Vagina (tissue), 2 donors: Measurements from ENCODE around the gene PXDN. TPM values are rescaled to one million over a fixed set of nuclear protein-coding genes. Genes with fewer than 3 reads are reported as not detected.

Source experiments
- DNase-seq, 2 donors: peaks; one replicate each; pipeline ENCODE4 v3.0.0-alpha.2; 2017; ENCODE audit errors: extremely low spot score in 2 of 2
- H3K27ac ChIP-seq: fragments of 200-600 bp; sonication (generic); one replicate; pipeline ENCODE4 v1.5.1; 2019
- H3K27me3 ChIP-seq: fragments of 200-600 bp; sonication (generic); one replicate; pipeline ENCODE4 v1.5.1; 2019
- H3K36me3 ChIP-seq, 2 donors: fragments of 200-600 bp; sonication (generic); one replicate each; pipeline ENCODE4 v1.5.1; 2017 to 2019
- H3K4me1 ChIP-seq: fragments of 200-600 bp; sonication (generic); one replicate; pipeline ENCODE4 v1.5.1; 2019
- H3K4me3 ChIP-seq, 2 donors: fragments of 200-600 bp; sonication (generic); 1 replicate in 1 of 2; 2 replicates in 1 of 2; pipeline ENCODE4 v1.5.1; 2016 to 2019
- H3K9me3 ChIP-seq: fragments of 200-600 bp; sonication (generic); one replicate; pipeline ENCODE4 v1.5.1; 2019
- POLR2A ChIP-seq, 2 donors: fragments of 450-650 bp; IDR thresholded peaks; one replicate each; pipeline ENCODE4 v1.6.1; 2017; ENCODE audit warnings: antibody characterized with exemption in 2 of 2, mild to moderate bottlenecking in 2 of 2, moderate library complexity in 2 of 2
- POLR2AphosphoS5 ChIP-seq, 2 donors: sonication (generic); formaldehyde crosslinking; IDR thresholded peaks; one replicate each; pipeline ENCODE4 v1.9.0; 2017; ENCODE audit warnings: antibody characterized with exemption in 2 of 2, mild to moderate bottlenecking in 2 of 2, low read depth in 1 of 2; ENCODE audit not compliant: insufficient read depth in 1 of 2
- intact Hi-C: fragments of 100-400 bp; cut with DNase I; formaldehyde crosslinking; loops from one replicate; pipeline ENCODE4 v1.15.1; 2023
- total RNA-seq: library from RNA; depleted of rRNA; stranded (reverse); fragments of >200 nt; gene quantifications from one replicate; pipeline ENCODE4 v1.2.3, GENCODE V29; 2016
- TF ChIP-seq, protein P1 (sequence below), 3 experiments: fragments of 450-650 bp in 2 of 3; fragments of 200-600 bp in 1 of 3; sonication (generic) in 1 of 3; IDR thresholded peaks; one replicate each; pipeline ENCODE4 v1.5.1; 2017 to 2019; ENCODE audit warnings: antibody characterized with exemption in 3 of 3, mild to moderate bottlenecking in 2 of 3, moderate library complexity in 2 of 3

The PXDN gene
- total RNA-seq, 1 donor from 2014 or later = 33.6 TPM

DNA sequence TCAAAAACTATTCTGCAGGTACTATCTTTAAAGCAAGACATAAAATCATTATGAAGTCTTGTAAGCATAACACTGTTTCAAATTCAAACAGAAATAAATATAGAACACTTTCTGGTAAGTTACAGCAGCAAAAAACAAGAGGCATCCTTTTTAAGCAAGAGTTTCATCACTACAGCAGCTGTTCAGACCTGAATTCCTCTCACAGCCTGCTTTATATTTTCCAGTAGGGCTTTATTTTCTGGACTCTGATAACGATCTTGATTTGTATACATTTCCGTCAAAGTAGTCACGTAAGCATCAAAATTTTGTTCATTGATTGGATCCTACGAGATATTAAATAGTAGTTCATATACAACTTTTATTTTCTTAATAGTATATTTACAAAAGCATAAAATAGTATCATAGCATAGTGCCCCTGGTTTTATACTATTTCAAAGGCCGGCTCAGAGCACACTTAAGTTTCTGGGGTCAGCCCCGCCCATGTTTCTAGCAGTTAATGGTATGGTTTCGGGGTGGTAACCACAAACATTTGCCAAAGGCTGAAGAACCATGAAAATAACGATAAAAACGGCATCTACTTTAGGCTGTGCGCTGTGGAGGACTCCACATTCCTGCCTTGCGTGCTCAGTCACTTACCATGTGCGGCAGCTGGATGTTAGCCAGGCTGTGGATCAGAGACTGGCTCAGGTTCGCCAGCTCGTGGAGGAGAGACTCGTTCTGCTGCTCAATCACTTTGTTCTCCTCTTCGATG, 47.5 kb upstream of the PXDN start:
- intact Hi-C loops = no loop called here
- no peak for DNase-seq
- H3K27ac ChIP-seq = no peak overlapping the region

DNA sequence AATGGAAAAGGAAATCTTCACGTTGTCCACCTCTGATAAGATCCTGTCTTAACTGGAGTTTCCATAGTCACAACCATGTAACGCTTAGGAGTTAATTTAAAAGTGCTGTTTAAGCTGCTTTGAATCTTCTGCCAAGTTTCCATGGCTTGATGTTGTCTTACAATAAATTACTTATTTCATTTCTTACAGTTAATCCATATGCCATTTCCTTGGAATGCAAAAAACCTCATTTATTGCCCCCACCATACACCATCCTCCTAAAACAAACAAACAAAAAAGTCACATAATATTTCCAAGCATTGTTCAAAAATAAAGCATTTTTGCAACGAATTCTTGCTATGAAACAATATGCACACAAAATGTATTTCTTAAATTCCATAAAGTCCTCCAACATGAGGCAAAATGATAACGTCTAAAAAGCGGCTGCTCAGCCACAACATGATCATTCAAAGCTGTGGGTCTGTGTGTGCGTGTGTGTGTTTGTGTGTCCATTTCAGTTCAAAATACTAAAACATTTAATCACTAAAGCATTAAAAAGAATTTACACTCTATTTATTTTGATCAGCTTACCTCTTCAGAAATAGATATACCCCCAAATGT, 46.8 kb upstream of the PXDN start:
- intact Hi-C loops = no loop called here
- no peak for DNase-seq
- no peak overlapping the region for H3K27ac ChIP-seq
- H3K4me1 ChIP-seq = no peaks in the 10 kb centered on the region
- H3K36me3 ChIP-seq = no peaks in the 10 kb centered on the region
- no peaks in the 10 kb centered on the region for H3K27me3 ChIP-seq
- H3K4me3 ChIP-seq = no peak overlapping the region
- no peak for TF ChIP-seq POLR2AphosphoS5 (IDR thresholded peaks at IDR 0.05; ENCODE audit: insufficient read depth in 1 of 2, low read depth in 1 of 2)
- TF ChIP-seq, protein P1, sequence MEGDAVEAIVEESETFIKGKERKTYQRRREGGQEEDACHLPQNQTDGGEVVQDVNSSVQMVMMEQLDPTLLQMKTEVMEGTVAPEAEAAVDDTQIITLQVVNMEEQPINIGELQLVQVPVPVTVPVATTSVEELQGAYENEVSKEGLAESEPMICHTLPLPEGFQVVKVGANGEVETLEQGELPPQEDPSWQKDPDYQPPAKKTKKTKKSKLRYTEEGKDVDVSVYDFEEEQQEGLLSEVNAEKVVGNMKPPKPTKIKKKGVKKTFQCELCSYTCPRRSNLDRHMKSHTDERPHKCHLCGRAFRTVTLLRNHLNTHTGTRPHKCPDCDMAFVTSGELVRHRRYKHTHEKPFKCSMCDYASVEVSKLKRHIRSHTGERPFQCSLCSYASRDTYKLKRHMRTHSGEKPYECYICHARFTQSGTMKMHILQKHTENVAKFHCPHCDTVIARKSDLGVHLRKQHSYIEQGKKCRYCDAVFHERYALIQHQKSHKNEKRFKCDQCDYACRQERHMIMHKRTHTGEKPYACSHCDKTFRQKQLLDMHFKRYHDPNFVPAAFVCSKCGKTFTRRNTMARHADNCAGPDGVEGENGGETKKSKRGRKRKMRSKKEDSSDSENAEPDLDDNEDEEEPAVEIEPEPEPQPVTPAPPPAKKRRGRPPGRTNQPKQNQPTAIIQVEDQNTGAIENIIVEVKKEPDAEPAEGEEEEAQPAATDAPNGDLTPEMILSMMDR (IDR thresholded peaks at IDR 0.05) = no peak
- no peaks in the 10 kb centered on the region for H3K9me3 ChIP-seq

More for the DNA sequence above, 47.5 kb upstream of the PXDN start:
- no peak for TF ChIP-seq POLR2AphosphoS5 (IDR thresholded peaks at IDR 0.05; ENCODE audit: insufficient read depth in 1 of 2, low read depth in 1 of 2)
- H3K36me3 ChIP-seq = no peaks in the 10 kb centered on the region
- no peaks in the 10 kb centered on the region for H3K4me1 ChIP-seq
- H3K4me3 ChIP-seq = no peak overlapping the region
- H3K9me3 ChIP-seq = no peaks in the 10 kb centered on the region
- no peaks in the 10 kb centered on the region for H3K27me3 ChIP-seq

DNA sequence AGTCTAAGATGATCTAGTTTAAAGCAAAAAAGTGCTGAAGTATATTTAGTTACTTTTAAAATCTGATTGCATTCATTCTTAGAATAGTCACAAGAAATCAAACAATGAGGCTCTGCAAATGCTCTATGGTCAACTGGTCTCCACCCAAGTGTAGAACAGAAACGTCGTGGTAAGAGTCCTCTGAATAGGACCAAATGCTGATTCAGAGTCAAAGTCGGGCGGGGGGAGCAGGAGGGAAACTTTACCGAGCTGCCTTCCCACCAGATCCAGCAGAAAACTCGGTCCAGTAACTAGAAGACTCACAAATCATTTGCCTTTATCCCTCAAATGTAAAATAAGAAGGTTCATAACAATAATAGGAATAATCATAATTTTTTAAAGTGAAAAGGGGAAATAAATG, 46.2 kb upstream of the PXDN start:
- intact Hi-C loops = no loop called here
- H3K4me3 ChIP-seq = no peak overlapping the region
- TF ChIP-seq POLR2A (IDR thresholded peaks at IDR 0.05) (no peak), POLR2AphosphoS5 (IDR thresholded peaks at IDR 0.05; ENCODE audit: insufficient read depth in 1 of 2, low read depth in 1 of 2) (no peak)
- TF ChIP-seq, protein P1 (IDR thresholded peaks at IDR 0.05) = no peak
- H3K27ac ChIP-seq = no peak overlapping the region
- no peaks in the 10 kb centered on the region for H3K36me3 ChIP-seq
- no peak for DNase-seq
- H3K4me1 ChIP-seq = no peaks in the 10 kb centered on the region
- no peaks in the 10 kb centered on the region for H3K9me3 ChIP-seq
- H3K27me3 ChIP-seq = no peaks in the 10 kb centered on the region

DNA sequence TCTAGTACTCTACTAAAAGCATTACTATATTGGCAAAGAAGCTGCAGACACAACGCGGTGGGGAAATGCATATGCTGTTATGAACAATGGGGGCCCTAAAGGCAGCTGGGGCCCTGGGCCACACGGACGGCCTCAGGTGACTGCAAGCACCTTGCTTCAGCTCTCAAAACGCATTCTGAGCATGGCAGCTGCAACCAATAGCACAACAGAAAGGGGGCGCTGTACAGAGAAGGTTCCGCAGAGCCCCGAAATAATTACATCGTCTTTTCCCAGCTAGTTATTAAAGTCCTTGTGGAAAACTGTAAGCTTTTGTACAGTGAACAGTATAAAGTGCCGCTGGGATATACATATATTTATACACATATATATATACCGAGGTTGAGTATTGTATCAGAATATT, 45.3 kb upstream of the PXDN start:
- no peaks in the 10 kb centered on the region for H3K4me1 ChIP-seq
- no peaks in the 10 kb centered on the region for H3K27me3 ChIP-seq
- TF ChIP-seq, protein P1 (IDR thresholded peaks at IDR 0.05) = no peak
- TF ChIP-seq POLR2AphosphoS5 (IDR thresholded peaks at IDR 0.05; ENCODE audit: insufficient read depth in 1 of 2, low read depth in 1 of 2) (no peak), POLR2A (IDR thresholded peaks at IDR 0.05) (no peak)
- intact Hi-C loops = no loop called here
- H3K36me3 ChIP-seq = no peaks in the 10 kb centered on the region
- no peak for DNase-seq
- no peak overlapping the region for H3K4me3 ChIP-seq
- H3K9me3 ChIP-seq = no peaks in the 10 kb centered on the region
- no peak overlapping the region for H3K27ac ChIP-seq

DNA sequence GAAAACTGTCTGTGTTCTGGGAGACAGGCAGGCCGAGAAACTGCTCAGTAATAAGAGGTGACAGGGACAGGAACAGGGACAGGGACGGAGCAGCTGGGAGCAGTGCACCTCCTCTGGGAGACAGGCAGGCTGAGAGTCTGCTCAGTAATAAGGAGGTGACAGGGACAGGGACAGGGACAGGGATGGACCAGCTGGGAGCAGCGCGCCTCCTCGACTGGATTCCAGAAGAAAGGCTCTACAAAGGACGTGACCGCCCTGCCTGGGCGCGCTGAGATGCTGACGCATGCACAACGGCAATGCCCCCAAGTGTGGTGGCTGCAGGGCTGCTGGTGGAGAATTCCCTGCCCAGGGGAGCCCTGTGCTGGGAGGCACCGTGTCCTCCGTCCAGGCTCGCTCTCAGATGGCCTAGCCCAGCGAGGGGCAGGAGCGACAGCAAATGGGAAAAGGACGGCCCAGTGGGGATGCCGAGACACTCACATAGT, 44.2 kb upstream of the PXDN start:
- Histone ChIP-seq H3K9me3 (no peaks in the 10 kb centered on the region), H3K36me3 (no peaks in the 10 kb centered on the region), H3K27ac (no peak overlapping the region), H3K4me1 (no peaks in the 10 kb centered on the region), H3K27me3 (no peaks in the 10 kb centered on the region), H3K4me3 (no peak overlapping the region)
- intact Hi-C loops = no loop called here
- no peak for DNase-seq
- TF ChIP-seq, protein P1 (IDR thresholded peaks at IDR 0.05) = no peak
- TF ChIP-seq POLR2AphosphoS5 (IDR thresholded peaks at IDR 0.05; ENCODE audit: insufficient read depth in 1 of 2, low read depth in 1 of 2) (no peak), POLR2A (IDR thresholded peaks at IDR 0.05) (no peak)
